IPS DF 4.7 (cell line): ENCODE measurements around the gene ITPR2.
"Not testable (repeated sequence)": the region's sequence is repeated elsewhere in the genome, so short reads cannot be mapped to it uniquely, and the experiment has no call there.

Experiments used
- DNase-seq: peaks from one replicate; pipeline ENCODE4 v3.0.0-alpha.2; 2013; ENCODE audit warnings: low spot score; ENCODE audit errors: extremely low read depth

ITPR2 gene

DNA sequence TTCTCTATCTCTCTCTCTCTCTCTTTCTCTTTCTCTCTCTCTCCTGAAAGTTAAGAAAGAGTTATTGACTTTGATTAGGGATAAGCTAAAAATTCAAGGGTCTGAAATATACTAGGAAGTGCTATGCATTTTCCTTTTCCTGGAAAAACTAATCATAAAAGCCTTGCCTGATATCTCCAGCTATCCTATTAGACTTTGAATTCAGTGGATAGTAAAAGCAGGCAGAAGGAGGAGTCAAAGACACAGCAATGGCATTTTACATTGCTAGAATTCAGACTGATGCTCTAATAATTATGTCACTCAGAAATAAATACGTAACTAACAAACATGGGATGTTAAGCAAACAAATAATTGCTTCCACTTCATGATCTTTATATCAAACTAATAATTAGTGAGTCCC, 365.6 kb downstream of the ITPR2 start:
- no peak for DNase-seq

DNA sequence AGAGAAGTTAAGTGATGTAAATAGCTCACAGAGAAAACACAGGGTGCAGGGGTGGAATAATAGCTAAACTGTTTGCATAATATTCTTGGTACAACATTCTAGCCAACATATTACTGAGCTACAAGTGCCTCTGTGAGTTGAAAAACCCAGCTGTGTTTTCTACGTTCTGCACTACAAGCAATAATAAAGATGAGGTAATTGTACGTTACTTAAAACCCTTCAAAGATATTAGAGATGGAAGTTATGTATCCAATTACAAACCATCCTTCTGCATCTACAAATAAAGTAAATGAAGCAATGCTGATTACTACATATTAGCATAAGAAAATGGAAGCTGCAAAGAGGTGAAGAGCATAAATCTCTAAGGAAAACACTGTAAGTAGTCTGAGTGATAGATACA, 366.3 kb downstream of the ITPR2 start:
- DNase-seq, result no peak

DNA sequence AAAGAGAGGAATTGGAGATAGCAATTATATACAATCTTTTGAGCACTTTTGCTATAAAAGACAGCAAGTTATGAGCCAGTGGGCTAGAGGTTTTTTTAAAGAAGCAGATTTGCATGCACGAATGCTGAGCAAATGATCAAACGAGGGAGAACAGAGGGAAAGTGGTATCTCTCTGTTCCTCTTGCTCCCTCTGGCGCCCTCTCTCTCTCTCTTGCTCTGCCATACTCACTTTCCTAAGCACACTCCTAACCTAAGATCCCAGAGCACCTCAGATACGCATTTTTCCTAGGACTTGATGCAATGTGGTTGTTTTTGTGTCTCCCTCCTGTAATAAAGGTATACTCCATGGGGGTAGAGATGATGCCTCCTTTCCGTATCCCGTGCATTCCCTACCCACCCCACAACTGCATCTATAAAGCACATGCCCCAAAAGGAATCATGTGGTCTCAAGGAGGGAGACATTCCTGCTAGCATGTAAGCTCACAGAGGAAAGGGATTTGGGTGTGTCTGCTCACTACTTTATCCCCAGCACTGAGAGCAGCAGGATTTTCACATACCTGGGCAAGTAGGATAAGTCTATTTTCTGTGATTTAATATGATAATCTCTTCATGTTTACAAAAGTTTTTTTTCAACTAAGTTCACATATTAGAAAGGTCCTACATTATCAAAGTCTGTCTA, 367.4 kb downstream of the ITPR2 start:
- DNase-seq, result no peak

DNA sequence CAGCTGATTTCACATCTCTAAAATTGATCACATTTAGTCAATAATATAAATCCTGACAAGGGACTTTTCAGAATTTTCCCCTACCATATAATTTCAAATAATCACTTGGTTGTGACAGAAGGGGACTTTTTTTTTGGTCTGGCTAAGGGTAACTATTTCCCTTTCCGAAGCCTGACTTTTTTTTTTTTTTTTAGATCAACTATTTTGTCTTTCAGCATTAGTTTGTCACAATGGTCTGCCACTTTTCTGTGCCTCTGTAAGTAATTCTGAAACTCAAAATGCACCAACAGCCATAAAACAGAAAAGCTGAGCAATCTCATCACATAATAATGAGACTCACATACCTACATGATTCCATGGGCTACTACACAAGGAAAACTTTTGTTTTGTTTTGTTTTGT, 371.2 kb downstream of the ITPR2 start:
- DNase-seq, result no peak

DNA sequence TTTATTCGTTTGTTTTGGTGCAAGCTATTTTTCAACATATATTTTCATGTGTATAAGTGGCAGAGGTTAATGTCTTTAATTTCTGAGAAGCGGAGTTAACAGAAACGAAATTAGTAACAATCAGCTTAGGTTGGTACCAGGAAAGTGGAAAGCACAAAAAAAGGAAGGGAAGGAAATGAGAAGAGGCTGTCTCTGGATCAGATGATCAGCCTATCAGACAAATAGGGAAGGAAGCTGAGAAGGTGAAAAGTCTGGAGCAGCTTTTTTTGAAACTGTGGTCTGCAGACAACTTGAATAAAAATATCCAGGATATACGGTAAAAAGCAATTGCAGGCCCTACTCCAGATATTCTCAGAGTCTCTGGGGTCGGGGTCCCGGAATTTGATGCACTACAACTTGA, 372.6 kb downstream of the ITPR2 start:
- no peak for DNase-seq

DNA sequence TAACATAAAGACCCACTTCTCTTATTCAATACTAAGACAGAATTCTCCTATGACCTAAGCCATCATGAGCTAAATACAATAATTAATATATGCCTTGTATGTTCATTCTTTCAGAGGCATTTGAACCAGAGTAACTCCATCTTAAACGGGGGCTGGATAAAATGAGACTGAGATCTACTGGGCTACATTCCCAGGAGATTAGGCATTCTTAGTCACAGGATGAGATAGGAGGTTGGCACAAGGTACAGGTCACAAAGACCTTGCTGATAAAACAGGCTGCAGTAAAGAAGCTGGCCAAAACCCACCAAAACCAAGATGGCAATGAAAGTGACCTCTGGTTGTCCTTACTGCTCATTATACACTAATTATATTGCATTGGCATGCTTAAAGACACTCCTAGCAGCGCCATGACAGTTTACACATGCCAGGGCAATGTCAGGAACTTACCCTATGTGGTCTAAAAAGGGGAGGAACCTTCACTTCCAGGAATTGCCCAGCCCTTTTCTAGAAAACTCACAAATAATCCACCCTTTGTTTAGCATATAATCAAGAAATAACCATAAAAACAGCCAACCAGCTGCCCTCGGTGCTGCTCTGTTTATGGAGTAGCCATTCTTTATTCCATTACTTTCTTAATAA, 376.9 kb downstream of the ITPR2 start:
- DNase-seq, result no peak

DNA sequence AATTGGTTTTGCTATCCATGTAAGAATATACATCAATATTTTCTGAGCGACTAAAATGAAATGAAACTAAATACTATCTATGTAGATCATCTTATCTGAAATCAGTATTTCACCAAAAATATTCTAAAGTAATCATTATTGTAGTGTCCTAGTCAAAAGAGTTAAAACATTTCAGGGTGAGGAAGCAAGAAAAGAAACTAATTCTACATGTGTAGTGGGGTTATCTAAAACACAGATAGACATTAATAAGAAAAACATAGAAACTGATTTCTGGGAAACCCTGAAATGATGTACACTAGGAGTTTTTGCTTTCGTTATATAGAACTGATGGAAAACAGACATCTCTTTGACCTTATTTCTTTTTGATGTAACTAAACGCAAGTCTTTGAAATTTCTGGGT, 379.7 kb downstream of the ITPR2 start:
- DNase-seq, result no peak

DNA sequence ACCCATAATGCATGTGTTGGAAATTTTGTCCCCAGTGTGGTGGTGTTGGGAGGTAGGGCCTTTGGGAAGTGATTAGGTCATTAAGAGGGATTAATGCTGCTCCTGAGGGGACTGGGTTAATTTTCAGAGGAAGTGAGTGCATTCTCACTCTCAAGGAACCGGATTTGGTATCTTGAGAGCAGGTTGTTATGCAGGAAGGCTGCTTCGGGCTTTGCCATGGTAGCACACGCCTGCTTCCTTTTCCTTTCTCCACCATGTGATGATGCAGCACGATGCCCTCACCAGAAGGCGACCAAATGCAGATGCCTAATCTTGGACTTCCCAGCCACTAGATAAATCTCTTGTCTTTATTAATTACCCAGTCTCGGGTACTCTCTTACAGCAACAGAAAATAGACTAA, 380.5 kb downstream of the ITPR2 start:
- DNase-seq, result no peak

DNA sequence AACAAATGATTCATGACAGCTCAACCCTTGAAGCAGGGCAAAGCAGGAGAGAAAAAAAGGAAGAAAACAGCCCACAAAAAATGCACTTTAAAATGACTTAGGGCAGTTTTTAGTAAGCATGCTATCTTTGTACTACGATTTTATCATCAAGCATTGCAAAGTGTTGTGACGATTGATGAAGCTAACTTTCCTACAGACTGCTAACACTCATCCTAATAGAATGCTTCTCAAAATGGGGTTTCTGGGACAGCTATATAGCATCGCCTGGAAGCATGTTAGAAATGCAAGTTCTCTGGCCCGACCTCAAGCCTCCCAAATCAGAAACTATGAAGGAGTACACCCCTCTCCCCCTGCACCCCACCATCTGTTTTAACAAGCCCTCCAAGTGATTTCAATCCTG, 381.2 kb downstream of the ITPR2 start:
- DNase-seq, result no peak

DNA sequence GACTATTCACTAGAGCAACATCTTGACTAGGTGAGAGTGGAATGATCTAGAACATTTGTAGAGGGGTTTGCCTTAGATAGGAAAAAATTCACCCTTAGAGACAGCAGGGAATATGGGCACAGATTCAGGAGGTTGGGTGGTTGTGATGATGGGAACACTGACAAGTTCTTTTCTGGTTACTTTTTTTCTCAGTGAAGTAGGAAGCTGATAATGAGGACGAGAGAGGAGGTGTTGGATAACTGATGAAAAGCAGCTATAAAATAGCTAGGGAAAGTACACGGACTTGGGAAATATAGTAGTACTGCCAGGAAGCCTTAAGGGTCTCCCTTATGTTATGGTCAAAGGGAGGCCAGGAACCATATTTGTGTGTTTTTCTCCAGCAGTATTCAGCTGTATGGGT, 387.1 kb downstream of the ITPR2 start:
- DNase-seq, result no peak

DNA sequence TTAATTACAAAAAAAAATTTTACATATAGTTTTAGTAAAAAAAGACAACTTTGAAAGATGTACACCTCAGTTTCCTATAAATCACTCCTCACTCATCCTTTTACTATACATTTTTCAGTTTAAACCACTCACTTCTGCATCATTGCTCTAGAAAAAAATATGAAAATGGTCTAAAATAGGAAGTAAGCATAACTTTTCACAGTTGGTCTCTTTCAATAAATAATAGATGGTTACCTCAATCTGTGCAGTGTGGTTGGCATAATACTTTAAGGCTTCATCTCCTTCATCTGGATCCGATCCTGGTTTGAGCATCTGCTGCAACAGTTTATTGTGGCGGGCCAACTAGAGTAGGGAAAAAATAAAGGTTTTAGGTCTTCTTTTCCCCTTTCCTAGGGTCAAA, 389.7 kb downstream of the ITPR2 start:
- DNase-seq, result no peak

DNA sequence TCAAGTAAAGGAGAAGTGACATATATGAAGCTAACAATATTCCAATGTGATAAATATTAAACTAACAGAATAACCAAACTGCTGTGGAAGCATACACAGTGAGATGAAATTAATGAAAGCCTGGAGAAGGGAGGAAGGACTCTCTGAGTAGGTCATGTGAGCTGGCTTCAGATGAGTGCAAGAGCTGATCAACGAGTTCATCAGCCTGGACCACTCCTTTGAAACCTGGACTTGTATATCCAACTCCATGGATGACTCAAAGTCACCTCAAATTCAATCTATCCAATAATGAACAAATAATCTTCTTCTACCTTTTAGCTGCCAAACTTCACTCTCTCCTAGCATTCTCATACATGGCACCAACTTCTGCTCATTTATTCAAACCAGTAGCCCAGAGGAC, 391.6 kb downstream of the ITPR2 start:
- no peak for DNase-seq

DNA sequence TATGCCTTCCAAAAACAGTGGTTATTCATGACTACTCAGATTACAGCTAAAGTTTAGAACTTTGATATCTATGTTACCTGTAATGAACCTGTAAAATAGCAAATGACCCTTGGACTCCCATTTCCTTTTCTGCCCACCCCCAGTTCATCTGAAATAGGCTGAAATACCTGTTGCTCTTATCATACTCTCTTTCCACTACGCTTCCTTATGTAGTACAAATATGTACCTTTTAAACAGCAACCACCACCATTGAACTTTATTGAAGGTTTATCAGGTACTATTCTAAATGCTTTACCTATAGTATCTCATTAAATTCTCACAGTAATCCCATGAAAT, 398.0 kb downstream of the ITPR2 start:
- no peak for DNase-seq

DNA sequence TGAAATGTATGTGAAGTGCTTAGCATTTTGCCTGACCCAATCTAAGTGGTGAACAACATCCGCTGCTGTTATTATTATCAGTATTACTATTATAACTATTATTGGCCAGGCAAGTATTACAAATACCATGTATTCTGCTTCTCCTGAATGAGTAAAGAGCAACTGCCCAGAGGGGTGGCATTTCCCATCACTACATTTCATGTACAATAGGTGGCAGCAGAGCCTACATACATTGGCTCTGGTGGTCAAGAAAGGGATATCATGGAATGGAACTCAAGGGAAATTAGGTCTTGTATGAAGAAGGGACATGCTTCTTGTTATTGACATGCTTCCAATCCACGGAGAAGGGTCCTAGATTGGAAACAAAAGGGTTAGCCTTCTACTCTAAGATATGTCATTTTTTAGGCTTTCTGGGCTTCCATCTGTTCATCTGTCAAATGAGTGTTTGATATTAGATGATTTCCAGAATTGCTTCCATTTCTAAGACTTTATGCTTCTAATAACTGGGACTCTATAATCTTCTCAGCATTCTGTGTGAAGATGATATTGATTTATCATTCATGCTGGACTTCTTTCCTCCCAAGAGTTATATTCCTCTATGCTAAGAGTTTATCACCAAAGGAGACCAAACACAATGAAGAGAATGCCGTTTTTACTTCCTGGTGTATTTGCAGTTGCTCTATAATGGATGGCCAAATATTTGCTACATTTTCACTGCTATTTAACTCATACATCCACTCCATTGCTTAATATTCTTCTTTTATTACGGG, 398.5 kb downstream of the ITPR2 start:
- DNase-seq, result peak; percentile 28

DNA sequence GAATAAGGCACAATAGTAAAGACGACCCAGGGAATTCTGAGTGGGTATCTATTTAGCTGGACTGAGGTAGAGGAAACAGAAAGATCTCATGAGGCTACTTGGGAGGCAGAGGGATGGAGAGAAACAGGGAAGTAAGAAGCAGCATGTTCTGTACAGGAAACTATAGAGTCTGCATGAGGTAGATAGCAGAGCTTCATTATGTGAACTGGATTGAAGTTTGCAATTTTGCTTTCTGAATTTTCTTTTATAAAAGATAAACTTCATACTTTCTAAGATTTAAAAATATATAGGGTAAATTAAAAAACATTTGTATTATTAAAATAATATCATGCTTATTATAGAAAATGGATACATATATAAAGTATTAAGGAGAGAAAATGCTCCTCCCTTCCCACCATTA, 399.3 kb downstream of the ITPR2 start:
- DNase-seq, result not testable (repeated sequence)

DNA sequence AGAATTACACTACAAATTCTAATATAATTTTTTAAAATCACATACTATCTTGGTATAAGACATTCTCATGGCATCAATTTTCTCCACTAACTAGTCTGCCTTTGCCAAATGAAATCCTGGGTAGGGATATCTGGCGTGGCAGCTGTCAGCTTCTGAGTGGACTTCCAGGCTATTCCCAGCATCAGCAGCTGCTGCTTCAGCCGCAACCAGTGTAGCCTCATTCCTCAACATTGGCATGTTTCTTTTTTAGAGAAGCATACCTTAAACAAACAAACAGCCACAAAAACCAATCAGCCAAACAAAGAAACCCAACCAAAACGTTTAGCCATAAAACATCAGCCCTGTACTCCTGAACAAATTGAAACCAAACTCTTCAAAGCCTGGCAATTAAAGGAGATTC, 401.8 kb downstream of the ITPR2 start:
- DNase-seq, result no peak

DNA sequence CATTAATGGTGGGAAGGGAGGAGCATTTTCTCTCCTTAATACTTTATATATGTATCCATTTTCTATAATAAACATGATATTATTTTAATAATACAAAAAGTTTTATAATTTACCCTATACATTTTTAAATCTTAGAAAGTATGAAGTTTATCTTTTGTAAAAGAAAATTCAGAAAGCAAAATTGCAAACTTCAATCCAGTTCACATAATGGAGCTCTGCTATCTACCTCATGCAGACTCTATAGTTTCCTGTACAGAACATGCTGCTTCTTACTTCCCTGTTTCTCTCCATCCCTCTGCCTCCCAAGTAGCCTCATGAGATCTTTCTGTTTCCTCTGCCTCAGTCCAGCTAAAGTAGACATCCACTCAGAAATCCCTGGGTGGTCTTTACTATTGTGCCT, 402.4 kb downstream of the ITPR2 start:
- not testable (repeated sequence) for DNase-seq

DNA sequence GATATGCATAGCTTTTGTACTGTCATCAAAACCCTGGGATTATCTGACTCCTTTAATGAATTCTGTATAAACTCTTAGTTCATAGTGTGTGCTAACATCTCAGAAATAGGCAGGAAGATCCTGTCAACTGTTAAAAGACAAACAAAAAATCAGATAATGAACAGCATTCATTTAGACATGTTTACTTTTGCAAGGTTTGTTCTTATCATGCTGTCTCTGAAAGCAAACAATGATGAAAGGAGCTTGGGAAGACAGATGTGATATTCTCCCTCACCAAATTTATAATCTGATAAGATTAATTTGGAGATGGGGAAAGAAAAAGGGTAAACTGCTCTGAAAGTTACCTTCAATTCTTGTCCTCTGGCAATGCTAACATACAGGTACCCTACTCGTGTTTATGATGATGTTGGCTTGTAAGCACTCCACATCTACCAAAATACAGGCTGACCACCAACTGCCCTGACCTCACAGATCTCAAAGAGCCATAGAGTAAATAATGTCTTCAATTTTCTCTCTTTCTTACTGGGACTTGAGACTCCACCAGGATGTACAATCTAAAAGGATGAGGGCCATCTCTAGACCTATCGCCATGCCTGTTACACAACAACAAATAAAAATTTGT, 403.8 kb downstream of the ITPR2 start:
- DNase-seq, result no peak

DNA sequence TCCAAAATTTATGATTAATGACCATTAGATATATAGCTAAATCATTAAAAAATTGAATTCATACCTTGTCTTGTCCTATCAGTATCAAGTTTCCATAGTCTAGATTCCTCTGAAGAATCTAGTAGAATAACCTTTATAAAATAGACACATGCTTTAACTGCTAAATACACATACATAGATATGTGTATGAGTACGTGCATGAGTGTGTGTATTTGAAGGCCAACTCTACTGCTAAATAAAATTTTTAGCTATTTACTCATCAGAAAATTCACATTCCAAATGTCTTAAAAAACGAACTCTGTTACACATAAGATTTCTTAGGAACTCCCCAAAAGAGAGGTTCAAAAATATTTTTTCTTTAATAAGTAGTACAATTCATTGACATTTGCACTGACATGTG, 404.6 kb downstream of the ITPR2 start:
- no peak for DNase-seq

DNA sequence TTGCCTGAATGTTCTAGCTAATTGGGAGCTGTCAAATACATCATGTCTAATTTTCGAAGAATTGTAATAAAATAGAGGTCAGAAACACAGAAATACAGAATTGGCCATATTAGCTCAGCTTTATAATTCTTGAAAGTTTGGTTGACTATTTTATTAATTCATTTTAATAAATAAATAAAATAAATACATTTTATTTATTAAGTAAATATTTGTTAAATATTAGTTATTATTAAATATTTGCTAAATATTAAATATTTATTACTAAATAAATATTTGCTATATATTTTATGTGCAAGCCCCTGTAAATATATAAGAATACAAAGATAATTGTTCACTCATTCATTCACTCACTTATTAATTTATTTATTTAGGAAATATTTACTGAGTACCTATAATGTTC, 406.3 kb downstream of the ITPR2 start:
- no peak for DNase-seq

DNA sequence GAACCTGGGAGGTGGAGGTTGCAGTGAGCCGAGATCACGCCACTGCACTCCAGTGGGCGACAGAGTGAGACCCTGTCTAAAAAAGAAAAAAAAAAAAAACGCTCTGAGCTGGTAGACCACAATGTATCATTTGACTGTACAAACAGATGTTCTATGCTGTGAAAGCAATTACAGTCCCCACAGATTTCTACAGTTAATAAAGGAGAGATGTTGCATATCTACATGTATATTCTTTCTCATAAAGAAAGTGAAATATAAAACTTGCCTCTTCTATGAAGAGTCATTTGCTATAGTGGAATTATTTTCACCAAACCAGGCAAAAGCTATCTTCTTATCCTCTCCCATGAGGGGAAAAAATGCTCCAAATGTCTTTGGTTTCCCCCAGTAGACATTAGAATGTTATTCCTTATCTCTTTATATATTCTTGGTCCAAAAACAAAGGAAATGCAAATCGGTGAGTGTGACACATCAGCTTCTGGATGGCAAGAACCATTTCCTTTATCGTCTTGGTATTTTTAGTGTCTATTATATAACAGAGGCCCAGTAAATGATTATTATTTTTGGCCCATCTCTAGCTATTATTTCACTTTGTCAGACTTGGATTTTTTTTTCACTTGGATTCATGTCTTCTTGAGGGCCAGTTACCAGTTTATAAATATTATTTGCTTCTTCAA, 407.3 kb downstream of the ITPR2 start:
- no peak for DNase-seq

DNA sequence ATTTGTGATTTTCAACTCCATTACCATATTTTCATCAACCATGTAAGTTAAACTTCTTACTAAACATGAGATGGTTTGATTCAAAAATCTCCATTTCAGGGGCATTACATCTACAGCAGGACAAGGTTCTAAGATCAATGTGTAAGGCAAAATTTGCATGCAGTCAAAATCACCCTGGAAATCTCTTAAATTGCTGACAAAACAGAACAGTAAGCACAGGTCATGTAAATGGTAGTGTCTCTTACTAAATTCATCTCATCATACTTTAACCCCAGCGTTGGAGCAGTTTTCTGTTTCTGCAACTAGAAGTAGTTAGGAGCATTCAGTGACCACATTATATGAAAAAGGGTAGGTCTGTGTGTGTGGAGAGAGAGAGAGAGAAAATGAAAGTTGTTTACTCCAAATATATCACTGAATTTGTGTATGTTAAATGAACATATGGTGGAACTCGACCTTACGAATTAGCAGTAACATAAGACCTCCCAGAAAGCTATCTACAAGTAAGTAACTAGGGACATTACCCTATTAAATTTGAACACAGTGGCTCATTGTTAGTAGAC, 410.1 kb downstream of the ITPR2 start:
- no peak for DNase-seq
